Peyer's patch (tissue), 4 donors: Measurements from ENCODE around the gene METTL18. TPM values are rescaled to one million over a fixed set of nuclear protein-coding genes. Genes with fewer than 3 reads are reported as not detected.
"Not testable (repeated sequence)": the region's sequence is repeated elsewhere in the genome, so short reads cannot be mapped to it uniquely, and the experiment has no call there.

Source experiments
- DNase-seq, 3 donors: peaks; one replicate each; pipeline ENCODE4 v3.0.0-alpha.2; 2017 to 2019
- H3K27ac ChIP-seq, 4 donors: fragments of 200-600 bp; sonication (generic); one replicate each; pipeline ENCODE4 v1.5.1; 2016 to 2019
- H3K27me3 ChIP-seq, 2 donors: fragments of 200-600 bp; sonication (generic); one replicate each; pipeline ENCODE4 v1.5.1; 2019
- H3K36me3 ChIP-seq, 3 donors: fragments of 200-600 bp; sonication (generic); one replicate each; pipeline ENCODE4 v1.5.1; 2016 to 2019
- H3K4me1 ChIP-seq, 4 donors: fragments of 200-600 bp; sonication (generic); one replicate each; pipeline ENCODE4 v1.5.1; 2016 to 2019
- H3K4me3 ChIP-seq, 4 donors: fragments of 200-600 bp; sonication (generic); 1 replicate in 3 of 4; 2 replicates in 1 of 4; pipeline ENCODE4 v1.5.1; 2016 to 2019; ENCODE audit warnings: mild to moderate bottlenecking in 1 of 4
- H3K9me3 ChIP-seq, 4 donors: fragments of 200-600 bp; sonication (generic); one replicate each; pipeline ENCODE4 v1.5.1; 2016 to 2019; ENCODE audit warnings: mild to moderate bottlenecking in 1 of 4
- POLR2A ChIP-seq, 2 donors: fragments of 450-650 bp; IDR thresholded peaks; one replicate each; pipeline ENCODE4 v1.5.1; 2017; ENCODE audit warnings: antibody characterized with exemption in 2 of 2, mild to moderate bottlenecking in 2 of 2, moderate library complexity in 2 of 2
- total RNA-seq, 4 donors: library from RNA; depleted of rRNA; stranded (reverse); fragments of >200 nt; gene quantifications; one replicate each; pipeline ENCODE4 v1.1.0, GENCODE V29; 2016
- TF ChIP-seq, protein P1 (sequence below), 6 experiments: fragments of 450-650 bp in 4 of 6; fragments of 200-600 bp in 2 of 6; sonication (generic) in 1 of 6; IDR thresholded peaks; one replicate each; pipeline ENCODE4 v1.5.1; 2017 to 2019; ENCODE audit warnings: antibody characterized with exemption in 6 of 6, mild to moderate bottlenecking in 3 of 6, moderate library complexity in 1 of 6

METTL18 gene
- total RNA-seq, 4 donors from 2014 or later: 1.5 to 8.9 (median 5.0) TPM

DNA sequence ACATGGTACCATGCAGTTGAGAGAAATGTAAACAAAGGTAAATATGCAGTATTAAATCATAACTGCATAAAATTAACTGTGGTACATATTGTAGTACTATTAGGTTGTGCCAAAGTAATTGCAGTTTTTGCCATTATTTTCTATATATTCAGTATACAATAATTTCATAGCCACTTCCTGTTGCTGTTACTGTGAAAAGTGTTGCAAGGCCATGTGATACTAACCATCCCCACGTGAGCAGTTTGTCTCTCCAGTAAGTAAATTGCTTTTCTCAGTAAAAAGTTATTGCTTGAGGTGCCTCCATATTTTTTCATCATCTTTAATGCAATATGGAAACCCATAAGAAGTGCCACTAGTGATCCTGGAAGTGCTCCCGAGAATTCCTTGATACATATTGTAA is 19.6 kb upstream of the METTL18 start:
- TF ChIP-seq, protein P1, sequence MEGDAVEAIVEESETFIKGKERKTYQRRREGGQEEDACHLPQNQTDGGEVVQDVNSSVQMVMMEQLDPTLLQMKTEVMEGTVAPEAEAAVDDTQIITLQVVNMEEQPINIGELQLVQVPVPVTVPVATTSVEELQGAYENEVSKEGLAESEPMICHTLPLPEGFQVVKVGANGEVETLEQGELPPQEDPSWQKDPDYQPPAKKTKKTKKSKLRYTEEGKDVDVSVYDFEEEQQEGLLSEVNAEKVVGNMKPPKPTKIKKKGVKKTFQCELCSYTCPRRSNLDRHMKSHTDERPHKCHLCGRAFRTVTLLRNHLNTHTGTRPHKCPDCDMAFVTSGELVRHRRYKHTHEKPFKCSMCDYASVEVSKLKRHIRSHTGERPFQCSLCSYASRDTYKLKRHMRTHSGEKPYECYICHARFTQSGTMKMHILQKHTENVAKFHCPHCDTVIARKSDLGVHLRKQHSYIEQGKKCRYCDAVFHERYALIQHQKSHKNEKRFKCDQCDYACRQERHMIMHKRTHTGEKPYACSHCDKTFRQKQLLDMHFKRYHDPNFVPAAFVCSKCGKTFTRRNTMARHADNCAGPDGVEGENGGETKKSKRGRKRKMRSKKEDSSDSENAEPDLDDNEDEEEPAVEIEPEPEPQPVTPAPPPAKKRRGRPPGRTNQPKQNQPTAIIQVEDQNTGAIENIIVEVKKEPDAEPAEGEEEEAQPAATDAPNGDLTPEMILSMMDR (IDR thresholded peaks at IDR 0.05): no peak
- TF ChIP-seq POLR2A (IDR thresholded peaks at IDR 0.05): no peak
- no peaks in the 10 kb centered on the region for H3K4me1 ChIP-seq
- no peaks in the 10 kb centered on the region for H3K9me3 ChIP-seq
- H3K4me3 ChIP-seq: no peak overlapping the region
- H3K27me3 ChIP-seq: no peaks in the 10 kb centered on the region
- H3K36me3 ChIP-seq: no peaks in the 10 kb centered on the region
- H3K27ac ChIP-seq: no peak overlapping the region
- no peak for DNase-seq

DNA sequence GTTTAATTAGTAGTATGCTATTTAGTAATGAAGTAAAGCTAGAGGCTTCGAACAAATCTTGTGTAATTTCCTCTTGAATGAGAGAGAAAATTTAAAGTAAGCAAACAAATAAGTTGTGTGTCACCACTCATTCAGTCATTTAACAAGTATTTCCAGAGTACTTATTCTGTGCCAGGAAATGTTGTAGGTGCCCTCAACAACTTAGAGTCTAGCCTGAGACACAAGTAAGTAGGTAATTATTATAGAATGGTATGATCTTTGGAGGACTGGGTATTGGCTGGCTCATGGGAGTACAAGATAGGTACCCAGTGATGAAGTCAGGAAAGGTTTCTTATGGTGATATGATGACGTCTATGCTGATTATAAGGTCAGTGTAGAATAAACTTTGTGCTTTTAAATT is 17.4 kb upstream of the METTL18 start:
- H3K27ac ChIP-seq: no peak overlapping the region
- H3K36me3 ChIP-seq: no peaks in the 10 kb centered on the region
- no peaks in the 10 kb centered on the region for H3K4me1 ChIP-seq
- H3K4me3 ChIP-seq: no peak overlapping the region
- no peaks in the 10 kb centered on the region for H3K9me3 ChIP-seq
- H3K27me3 ChIP-seq: no peaks in the 10 kb centered on the region
- DNase-seq: no peak
- TF ChIP-seq, protein P1 (IDR thresholded peaks at IDR 0.05): no peak
- TF ChIP-seq POLR2A (IDR thresholded peaks at IDR 0.05): no peak

DNA sequence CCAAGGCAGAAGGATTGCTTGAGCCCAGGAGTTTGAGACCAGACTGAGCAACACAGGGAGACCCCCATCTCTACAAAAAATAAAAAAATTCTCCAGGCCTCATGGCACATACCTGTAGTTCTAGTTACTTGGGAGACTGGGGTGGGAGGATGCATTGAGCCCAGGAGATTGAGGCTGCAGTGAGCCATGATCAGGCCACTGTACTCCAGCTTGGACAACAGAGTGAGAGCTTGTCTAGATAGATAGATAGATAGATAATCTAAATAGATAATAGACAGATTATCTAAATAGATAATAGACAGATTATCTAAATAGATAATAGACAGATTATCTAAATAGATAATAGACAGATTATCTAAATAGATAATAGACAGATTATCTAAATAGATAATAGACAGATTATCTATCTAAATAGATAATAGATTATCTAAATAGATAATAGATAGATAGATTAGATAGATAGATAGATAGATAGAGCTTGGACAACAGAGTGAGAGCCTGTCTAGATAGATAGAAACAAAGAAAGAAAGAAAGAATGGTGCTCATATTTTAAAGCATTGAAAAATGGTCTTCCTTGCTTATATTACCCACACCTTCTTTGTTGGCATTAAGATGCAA is 16.8 kb upstream of the METTL18 start:
- DNase-seq, H3K27ac ChIP-seq, H3K4me1 ChIP-seq, H3K36me3 ChIP-seq, H3K9me3 ChIP-seq, H3K4me3 ChIP-seq, H3K27me3 ChIP-seq: not testable (repeated sequence)

DNA sequence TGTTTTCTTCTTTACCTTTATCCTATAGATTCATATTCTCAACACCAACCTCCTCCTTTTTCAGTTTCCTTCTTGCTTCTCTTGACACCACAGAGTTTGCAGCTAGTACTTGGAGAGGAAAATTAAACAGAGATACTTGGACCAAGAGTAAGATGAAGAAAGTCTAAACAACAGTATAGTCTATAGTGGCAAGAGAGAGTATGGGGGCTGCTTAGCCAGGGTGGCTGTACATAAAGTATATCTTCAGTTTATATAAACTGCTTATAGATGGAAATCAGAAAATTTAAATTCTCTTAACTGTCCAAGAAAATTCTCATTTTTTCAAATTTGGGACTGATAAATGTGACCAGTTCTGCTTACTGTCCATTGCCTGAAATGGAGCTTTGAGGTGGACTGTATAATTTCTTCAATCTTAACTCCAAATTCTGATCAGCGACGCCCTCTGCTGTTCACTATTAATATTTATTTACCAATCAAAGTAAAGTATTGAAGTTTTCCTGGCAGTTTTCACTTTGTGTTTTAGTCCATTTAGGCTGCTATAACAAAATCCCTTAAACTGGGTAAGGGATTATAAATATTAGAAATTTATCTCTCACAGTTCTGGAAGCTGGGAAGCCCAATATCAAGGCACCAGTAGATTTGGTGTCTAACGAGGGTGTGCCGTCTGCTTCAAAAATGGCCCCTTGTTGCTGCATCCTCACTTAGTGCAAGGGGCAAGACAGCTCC is 14.8 kb upstream of the METTL18 start:
- Histone ChIP-seq H3K4me1 (no peaks in the 10 kb centered on the region), H3K9me3 (no peaks in the 10 kb centered on the region), H3K27me3 (no peaks in the 10 kb centered on the region), H3K36me3 (no peaks in the 10 kb centered on the region), H3K4me3 (no peak overlapping the region), H3K27ac (no peak overlapping the region)
- DNase-seq: no peak
- TF ChIP-seq POLR2A (IDR thresholded peaks at IDR 0.05): no peak
- TF ChIP-seq, protein P1 (IDR thresholded peaks at IDR 0.05): peak; percentile 33 to 64 (median 56)

- Histone ChIP-seq H3K4me3 (no peak overlapping the region), H3K27ac (no peak overlapping the region), H3K27me3 (no peaks in the 10 kb centered on the region), H3K4me1 (no peaks in the 10 kb centered on the region), H3K9me3 (no peaks in the 10 kb centered on the region), H3K36me3 (peaks cover 0 to 12% (median 0%) of the 10 kb centered on the region in 3 donors)
- no peak for DNase-seq
- no peak for TF ChIP-seq POLR2A (IDR thresholded peaks at IDR 0.05)
- TF ChIP-seq, protein P1 (IDR thresholded peaks at IDR 0.05): no peak
Measured at GRCh38 chr1:169804941-169805340, 10.2 kb upstream of the METTL18 start.

DNA sequence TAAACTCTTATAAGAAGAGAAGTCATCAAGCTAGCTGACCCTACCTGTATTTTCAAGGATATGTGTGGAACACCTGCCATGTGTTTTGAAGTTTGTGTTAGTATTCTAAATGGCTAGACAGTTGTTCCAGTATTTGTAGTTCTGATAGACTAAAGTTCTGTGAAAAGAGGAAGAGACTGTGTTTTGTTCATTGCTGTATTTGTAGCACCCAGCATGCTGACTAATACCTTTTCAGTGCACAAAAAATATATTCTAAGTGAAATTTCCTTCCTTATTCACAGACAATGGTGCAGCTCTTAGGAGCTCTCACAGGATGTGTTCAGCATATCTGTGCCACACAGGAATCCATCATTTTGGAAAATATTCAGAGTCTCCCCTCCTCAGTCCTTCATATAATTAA is 8.2 kb upstream of the METTL18 start:
- H3K27ac ChIP-seq: no peak overlapping the region
- no peaks in the 10 kb centered on the region for H3K9me3 ChIP-seq
- no peaks in the 10 kb centered on the region for H3K27me3 ChIP-seq
- H3K36me3 ChIP-seq: peaks cover 0 to 12% (median 0%) of the 10 kb centered on the region in 3 donors
- no peak overlapping the region for H3K4me3 ChIP-seq
- H3K4me1 ChIP-seq: no peaks in the 10 kb centered on the region
- DNase-seq: no peak
- no peak for TF ChIP-seq POLR2A (IDR thresholded peaks at IDR 0.05)
- TF ChIP-seq, protein P1 (IDR thresholded peaks at IDR 0.05): no peak
